ENCODE results near the gene WDR48.

Gene WDR48

GRCh38 chr3:39099242-39099641 is 47.4 kb downstream of the WDR48 start:
- Histone ChIP-seq H3K4me1 (ENCODE audit: insufficient read depth, low read length) (peaks cover 14% of the 10 kb centered on the region), H3K36me3 (ENCODE audit: insufficient read depth, low read length) (peaks cover 62% of the 10 kb centered on the region), H2AFZ (ENCODE audit: low read depth, low read length) (no peak overlapping the region), H3K4me3 (ENCODE audit: low read length) (no peak overlapping the region), H3K9me3 (ENCODE audit: low read length) (no peaks in the 10 kb centered on the region), H3K27me3 (ENCODE audit: insufficient read depth, low read length) (no peaks in the 10 kb centered on the region)

GRCh38 chr3:39099738-39100499 is 48.1 kb downstream of the WDR48 start:
- H2AFZ ChIP-seq (ENCODE audit: low read depth, low read length): no peak overlapping the region
- H3K4me1 ChIP-seq (ENCODE audit: insufficient read depth, low read length): peaks cover 14% of the 10 kb centered on the region
- peaks cover 56% of the 10 kb centered on the region for H3K36me3 ChIP-seq (ENCODE audit: insufficient read depth, low read length)
- H3K4me3 ChIP-seq (ENCODE audit: low read length): no peak overlapping the region
- no peaks in the 10 kb centered on the region for H3K9me3 ChIP-seq (ENCODE audit: low read length)
- no peaks in the 10 kb centered on the region for H3K27me3 ChIP-seq (ENCODE audit: insufficient read depth, low read length)

- Histone ChIP-seq H3K4me3 (ENCODE audit: low read length) (no peak overlapping the region), H2AFZ (ENCODE audit: low read depth, low read length) (no peak overlapping the region), H3K27me3 (ENCODE audit: insufficient read depth, low read length) (no peaks in the 10 kb centered on the region), H3K9me3 (ENCODE audit: low read length) (no peaks in the 10 kb centered on the region), H3K36me3 (ENCODE audit: insufficient read depth, low read length) (peaks cover 50% of the 10 kb centered on the region), H3K4me1 (ENCODE audit: insufficient read depth, low read length) (peaks cover 16% of the 10 kb centered on the region)
These were observed 48.7 kb downstream of the WDR48 start for GRCh38 chr3:39100500-39100886.

GRCh38 chr3:39101022-39101689 is 49.3 kb downstream of the WDR48 start:
- H2AFZ ChIP-seq (ENCODE audit: low read depth, low read length): no peak overlapping the region
- H3K9me3 ChIP-seq (ENCODE audit: low read length): no peaks in the 10 kb centered on the region
- no peaks in the 10 kb centered on the region for H3K27me3 ChIP-seq (ENCODE audit: insufficient read depth, low read length)
- H3K4me1 ChIP-seq (ENCODE audit: insufficient read depth, low read length): peaks cover 18% of the 10 kb centered on the region
- H3K4me3 ChIP-seq (ENCODE audit: low read length): no peak overlapping the region
- H3K36me3 ChIP-seq (ENCODE audit: insufficient read depth, low read length): peaks cover 49% of the 10 kb centered on the region

GRCh38 chr3:39102504-39103323 is 50.9 kb downstream of the WDR48 start:
- Histone ChIP-seq H3K36me3 (ENCODE audit: insufficient read depth, low read length) (peaks cover 34% of the 10 kb centered on the region), H3K4me1 (ENCODE audit: insufficient read depth, low read length) (peaks cover 11% of the 10 kb centered on the region), H3K4me3 (ENCODE audit: low read length) (no peak overlapping the region), H2AFZ (ENCODE audit: low read depth, low read length) (no peak overlapping the region), H3K9me3 (ENCODE audit: low read length) (no peaks in the 10 kb centered on the region), H3K27me3 (ENCODE audit: insufficient read depth, low read length) (no peaks in the 10 kb centered on the region)

- H3K27me3 ChIP-seq (ENCODE audit: insufficient read depth, low read length): no peaks in the 10 kb centered on the region
- peaks cover 14% of the 10 kb centered on the region for H3K4me1 ChIP-seq (ENCODE audit: insufficient read depth, low read length)
- H3K36me3 ChIP-seq (ENCODE audit: insufficient read depth, low read length): peaks cover 28% of the 10 kb centered on the region
- H2AFZ ChIP-seq (ENCODE audit: low read depth, low read length): no peak overlapping the region
- no peak overlapping the region for H3K4me3 ChIP-seq (ENCODE audit: low read length)
- no peaks in the 10 kb centered on the region for H3K9me3 ChIP-seq (ENCODE audit: low read length)
These were observed 51.5 kb downstream of the WDR48 start for GRCh38 chr3:39103324-39103693.

GRCh38 chr3:39103791-39104552 is 52.2 kb downstream of the WDR48 start:
- peaks cover 14% of the 10 kb centered on the region for H3K4me1 ChIP-seq (ENCODE audit: insufficient read depth, low read length)
- peaks cover 22% of the 10 kb centered on the region for H3K36me3 ChIP-seq (ENCODE audit: insufficient read depth, low read length)
- no peaks in the 10 kb centered on the region for H3K27me3 ChIP-seq (ENCODE audit: insufficient read depth, low read length)
- H2AFZ ChIP-seq (ENCODE audit: low read depth, low read length): no peak overlapping the region
- no peaks in the 10 kb centered on the region for H3K9me3 ChIP-seq (ENCODE audit: low read length)
- H3K4me3 ChIP-seq (ENCODE audit: low read length): no peak overlapping the region

- Histone ChIP-seq H3K27me3 (ENCODE audit: insufficient read depth, low read length) (no peaks in the 10 kb centered on the region), H2AFZ (ENCODE audit: low read depth, low read length) (no peak overlapping the region), H3K4me3 (ENCODE audit: low read length) (no peak overlapping the region), H3K9me3 (ENCODE audit: low read length) (no peaks in the 10 kb centered on the region), H3K36me3 (ENCODE audit: insufficient read depth, low read length) (peaks cover 10% of the 10 kb centered on the region), H3K4me1 (ENCODE audit: insufficient read depth, low read length) (peaks cover 14% of the 10 kb centered on the region)
These were observed 53.3 kb downstream of the WDR48 start for GRCh38 chr3:39104961-39105686.

- H3K4me3 ChIP-seq (ENCODE audit: low read length): peak overlapping the region; percentile 75
- H3K4me1 ChIP-seq (ENCODE audit: insufficient read depth, low read length): peaks cover 14% of the 10 kb centered on the region
- H2AFZ ChIP-seq (ENCODE audit: low read depth, low read length): no peak overlapping the region
- H3K36me3 ChIP-seq (ENCODE audit: insufficient read depth, low read length): peaks cover 5% of the 10 kb centered on the region
- H3K27me3 ChIP-seq (ENCODE audit: insufficient read depth, low read length): no peaks in the 10 kb centered on the region
- no peaks in the 10 kb centered on the region for H3K9me3 ChIP-seq (ENCODE audit: low read length)
These were observed 53.9 kb downstream of the WDR48 start for GRCh38 chr3:39105687-39106063.

GRCh38 chr3:39106281-39106811 is 54.5 kb downstream of the WDR48 start:
- Histone ChIP-seq H3K4me1 (ENCODE audit: insufficient read depth, low read length) (peaks cover 14% of the 10 kb centered on the region), H3K27me3 (ENCODE audit: insufficient read depth, low read length) (no peaks in the 10 kb centered on the region), H3K9me3 (ENCODE audit: low read length) (no peaks in the 10 kb centered on the region), H3K36me3 (ENCODE audit: insufficient read depth, low read length) (no peaks in the 10 kb centered on the region), H2AFZ (ENCODE audit: low read depth, low read length) (peak overlapping the region; percentile 87), H3K4me3 (ENCODE audit: low read length) (peak overlapping the region; percentile 75)

- Histone ChIP-seq H2AFZ (ENCODE audit: low read depth, low read length) (peak overlapping the region; percentile 87), H3K4me3 (ENCODE audit: low read length) (peak overlapping the region; percentile 75), H3K4me1 (ENCODE audit: insufficient read depth, low read length) (peaks cover 14% of the 10 kb centered on the region), H3K36me3 (ENCODE audit: insufficient read depth, low read length) (no peaks in the 10 kb centered on the region), H3K27me3 (ENCODE audit: insufficient read depth, low read length) (no peaks in the 10 kb centered on the region), H3K9me3 (ENCODE audit: low read length) (no peaks in the 10 kb centered on the region)
These were observed 55.1 kb downstream of the WDR48 start for GRCh38 chr3:39106851-39107387.

Data from neuron (in vitro differentiated cells).